AG08396 (cell line): ENCODE results near the gene HES6.
"Not testable (repeated sequence)": the region's sequence is repeated elsewhere in the genome, so short reads cannot be mapped to it uniquely, and the experiment has no call there.

Source experiments
- DNase-seq: peaks from one replicate; pipeline ENCODE4 v3.0.0; 2012; ENCODE audit warnings: low spot score, mixed read lengths

Gene HES6

DNA sequence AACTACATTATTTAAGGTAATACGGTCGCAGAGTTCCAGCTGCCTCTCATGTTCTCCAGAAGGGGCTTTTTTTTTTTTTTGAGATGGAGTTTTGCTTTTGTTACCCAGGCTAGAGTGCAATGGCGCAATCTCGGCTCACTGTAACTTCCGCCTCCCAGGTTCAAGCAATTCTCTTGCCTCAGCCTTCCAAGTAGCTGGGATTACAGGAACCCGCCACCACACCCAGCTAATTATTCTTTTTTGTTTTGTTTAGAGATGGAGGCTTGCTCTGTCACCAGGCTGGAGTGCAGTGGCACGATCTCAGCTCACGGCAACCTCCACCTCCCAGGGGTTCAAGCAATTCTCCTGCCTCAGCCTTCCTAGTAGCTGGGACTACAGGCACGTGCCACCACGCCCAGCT lies 33.6 kb upstream of the HES6 start:
- not testable (repeated sequence) for DNase-seq

DNA sequence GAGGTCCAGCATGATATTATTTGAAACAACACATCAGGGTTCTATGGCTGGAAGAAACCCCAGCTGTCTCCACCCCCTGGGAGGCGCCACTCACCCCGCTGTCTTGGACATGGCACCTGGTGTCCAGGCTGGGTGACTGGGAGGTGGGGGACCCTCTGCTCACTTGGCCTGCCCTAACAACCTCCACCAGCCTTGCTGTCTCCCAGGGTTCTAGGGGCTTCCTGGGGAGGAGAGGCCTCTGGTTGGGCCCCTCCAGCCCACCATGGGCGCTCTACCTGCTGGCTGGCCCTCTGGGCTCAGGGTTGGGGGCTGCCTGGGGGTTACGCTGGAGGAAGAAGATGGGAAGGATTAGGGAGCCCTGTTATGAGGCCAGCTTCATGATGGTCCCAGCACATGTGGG lies 32.3 kb upstream of the HES6 start:
- no peak for DNase-seq

DNA sequence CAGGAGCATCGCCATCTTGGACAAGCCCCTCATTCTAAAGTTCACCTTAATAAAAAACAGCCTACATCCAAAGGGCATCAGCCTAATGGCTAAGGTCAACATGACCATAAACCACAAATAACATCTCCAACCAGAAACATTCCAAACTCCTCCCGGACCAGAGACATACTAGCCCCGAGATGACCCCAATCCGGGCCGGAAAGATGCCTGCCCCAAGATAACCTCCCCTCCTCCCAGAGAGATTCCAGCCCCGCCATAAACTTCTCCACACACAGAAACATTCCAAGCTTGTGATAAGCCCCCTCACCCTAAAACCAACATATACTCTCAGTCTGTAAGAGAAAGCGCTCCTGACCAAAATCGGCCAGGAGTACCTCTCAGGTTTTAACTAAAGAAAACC lies 31.8 kb upstream of the HES6 start:
- DNase-seq: not testable (repeated sequence)

GRCh38 chr2:238271061-238271554 lies 31.3 kb upstream of the HES6 start:
- DNase-seq: no peak

GRCh38 chr2:238270606-238271005 lies 30.8 kb upstream of the HES6 start:
- no peak for DNase-seq

GRCh38 chr2:238269741-238270140 lies 29.9 kb upstream of the HES6 start:
- DNase-seq: no peak

- no peak for DNase-seq
Measured at GRCh38 chr2:238267884-238268680, 28.2 kb upstream of the HES6 start.

- no peak for DNase-seq
Measured at GRCh38 chr2:238267341-238267710, 27.5 kb upstream of the HES6 start.

GRCh38 chr2:238265605-238266004 lies 25.8 kb upstream of the HES6 start:
- DNase-seq: no peak

- DNase-seq: no peak
Measured at GRCh38 chr2:238264072-238264460, 24.2 kb upstream of the HES6 start.

GRCh38 chr2:238263204-238264071 lies 23.6 kb upstream of the HES6 start:
- DNase-seq: peak; percentile 94

GRCh38 chr2:238262496-238263122 lies 22.8 kb upstream of the HES6 start:
- DNase-seq: no peak

GRCh38 chr2:238261718-238262375 lies 22.0 kb upstream of the HES6 start:
- DNase-seq: no peak

GRCh38 chr2:238260883-238261282 lies 21.0 kb upstream of the HES6 start:
- no peak for DNase-seq

DNA sequence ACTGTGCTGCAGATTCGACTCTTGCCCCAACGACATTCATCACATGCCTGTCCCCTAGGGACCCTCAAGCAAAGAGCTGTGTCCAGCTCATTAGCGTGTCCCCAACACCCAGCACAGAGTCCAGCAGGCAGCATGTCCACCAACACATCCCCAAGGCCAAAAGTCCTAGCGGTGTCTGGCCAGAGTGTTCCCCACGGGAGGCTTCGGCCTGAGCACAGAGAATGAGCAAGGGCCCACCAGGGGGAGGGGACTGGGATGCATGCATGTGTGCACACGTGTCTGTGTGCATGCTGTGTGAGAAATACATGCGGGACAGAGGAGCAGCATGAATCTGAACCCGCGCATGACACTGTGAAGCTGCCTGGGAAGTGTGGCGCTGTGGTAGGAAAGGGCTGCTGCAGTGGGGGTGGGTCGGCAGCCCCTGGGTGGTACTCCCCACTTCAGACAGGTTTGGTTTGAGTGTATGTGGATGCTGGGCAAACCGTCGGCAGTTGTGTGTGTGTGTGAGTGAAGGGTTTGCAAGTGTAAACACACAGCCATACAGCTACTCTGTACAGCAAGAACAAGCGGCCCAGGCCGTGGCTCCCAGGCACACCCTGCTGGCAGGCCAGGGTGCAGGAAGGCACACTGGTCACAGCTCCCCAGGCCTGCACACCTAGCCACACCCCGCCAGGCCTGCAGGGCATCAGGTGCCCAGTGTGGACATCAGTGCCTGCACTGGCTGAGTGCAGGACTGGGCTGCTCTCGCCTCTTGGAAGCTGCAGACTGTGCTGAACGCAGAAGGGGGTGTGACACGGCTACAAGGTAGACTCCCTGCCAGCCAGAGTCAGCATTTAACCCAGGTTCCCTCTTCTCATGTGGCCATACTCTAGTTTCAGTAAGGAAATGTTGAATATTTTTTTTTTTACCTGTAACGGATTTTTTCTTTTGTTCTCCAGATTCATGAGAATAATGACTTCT lies 19.5 kb upstream of the HES6 start:
- no peak for DNase-seq

- no peak for DNase-seq
Measured at GRCh38 chr2:238257786-238258700, 18.2 kb upstream of the HES6 start.

- DNase-seq: peak; percentile 70
Measured at GRCh38 chr2:238256594-238257104, 16.8 kb upstream of the HES6 start.

- DNase-seq: no peak
Measured at GRCh38 chr2:238256111-238256510, 16.3 kb upstream of the HES6 start.

GRCh38 chr2:238255636-238256035 lies 15.8 kb upstream of the HES6 start:
- DNase-seq: no peak

- no peak for DNase-seq
Measured at GRCh38 chr2:238255151-238255551, 15.3 kb upstream of the HES6 start.
